ENCODE results near the gene OOSP4A.

GRCh38 chr11:59923813-59924212 lies 40.0 kb upstream of the OOSP4A start:
- no peak for TF ChIP-seq CTCF (IDR thresholded peaks at IDR 0.05)
- TF ChIP-seq POLR2A (IDR thresholded peaks at IDR 0.05) = no peak
